ENCODE results near the gene PON3.

- TF ChIP-seq ZNF121 (tag by site-specific recombination; IDR thresholded peaks at IDR 0.05) (no peak), REST (tag by site-specific recombination; IDR thresholded peaks at IDR 0.05) (no peak), ZNF513 (tag by site-specific recombination; IDR thresholded peaks at IDR 0.05) (no peak), KLF8 (tag by site-specific recombination; IDR thresholded peaks at IDR 0.05) (no peak), BCL11A (tag by site-specific recombination; IDR thresholded peaks at IDR 0.05; ENCODE audit: low read depth) (no peak), KLF10 (tag by site-specific recombination; IDR thresholded peaks at IDR 0.05) (no peak), ZNF639 (tag by site-specific recombination; IDR thresholded peaks at IDR 0.05) (no peak), ELK4 (IDR thresholded peaks at IDR 0.05; ENCODE audit: borderline replicate concordance, low read depth, low read length) (no peak), MEIS1 (CRISPR knock-in tag; IDR thresholded peaks at IDR 0.05; ENCODE audit: borderline replicate concordance) (no peak), ZNF785 (tag by site-specific recombination; IDR thresholded peaks at IDR 0.05) (no peak)
- TF ChIP-seq, protein P1, sequence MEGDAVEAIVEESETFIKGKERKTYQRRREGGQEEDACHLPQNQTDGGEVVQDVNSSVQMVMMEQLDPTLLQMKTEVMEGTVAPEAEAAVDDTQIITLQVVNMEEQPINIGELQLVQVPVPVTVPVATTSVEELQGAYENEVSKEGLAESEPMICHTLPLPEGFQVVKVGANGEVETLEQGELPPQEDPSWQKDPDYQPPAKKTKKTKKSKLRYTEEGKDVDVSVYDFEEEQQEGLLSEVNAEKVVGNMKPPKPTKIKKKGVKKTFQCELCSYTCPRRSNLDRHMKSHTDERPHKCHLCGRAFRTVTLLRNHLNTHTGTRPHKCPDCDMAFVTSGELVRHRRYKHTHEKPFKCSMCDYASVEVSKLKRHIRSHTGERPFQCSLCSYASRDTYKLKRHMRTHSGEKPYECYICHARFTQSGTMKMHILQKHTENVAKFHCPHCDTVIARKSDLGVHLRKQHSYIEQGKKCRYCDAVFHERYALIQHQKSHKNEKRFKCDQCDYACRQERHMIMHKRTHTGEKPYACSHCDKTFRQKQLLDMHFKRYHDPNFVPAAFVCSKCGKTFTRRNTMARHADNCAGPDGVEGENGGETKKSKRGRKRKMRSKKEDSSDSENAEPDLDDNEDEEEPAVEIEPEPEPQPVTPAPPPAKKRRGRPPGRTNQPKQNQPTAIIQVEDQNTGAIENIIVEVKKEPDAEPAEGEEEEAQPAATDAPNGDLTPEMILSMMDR (tag by site-specific recombination; IDR thresholded peaks at IDR 0.05), result no peak
- TF ChIP-seq, protein P2, sequence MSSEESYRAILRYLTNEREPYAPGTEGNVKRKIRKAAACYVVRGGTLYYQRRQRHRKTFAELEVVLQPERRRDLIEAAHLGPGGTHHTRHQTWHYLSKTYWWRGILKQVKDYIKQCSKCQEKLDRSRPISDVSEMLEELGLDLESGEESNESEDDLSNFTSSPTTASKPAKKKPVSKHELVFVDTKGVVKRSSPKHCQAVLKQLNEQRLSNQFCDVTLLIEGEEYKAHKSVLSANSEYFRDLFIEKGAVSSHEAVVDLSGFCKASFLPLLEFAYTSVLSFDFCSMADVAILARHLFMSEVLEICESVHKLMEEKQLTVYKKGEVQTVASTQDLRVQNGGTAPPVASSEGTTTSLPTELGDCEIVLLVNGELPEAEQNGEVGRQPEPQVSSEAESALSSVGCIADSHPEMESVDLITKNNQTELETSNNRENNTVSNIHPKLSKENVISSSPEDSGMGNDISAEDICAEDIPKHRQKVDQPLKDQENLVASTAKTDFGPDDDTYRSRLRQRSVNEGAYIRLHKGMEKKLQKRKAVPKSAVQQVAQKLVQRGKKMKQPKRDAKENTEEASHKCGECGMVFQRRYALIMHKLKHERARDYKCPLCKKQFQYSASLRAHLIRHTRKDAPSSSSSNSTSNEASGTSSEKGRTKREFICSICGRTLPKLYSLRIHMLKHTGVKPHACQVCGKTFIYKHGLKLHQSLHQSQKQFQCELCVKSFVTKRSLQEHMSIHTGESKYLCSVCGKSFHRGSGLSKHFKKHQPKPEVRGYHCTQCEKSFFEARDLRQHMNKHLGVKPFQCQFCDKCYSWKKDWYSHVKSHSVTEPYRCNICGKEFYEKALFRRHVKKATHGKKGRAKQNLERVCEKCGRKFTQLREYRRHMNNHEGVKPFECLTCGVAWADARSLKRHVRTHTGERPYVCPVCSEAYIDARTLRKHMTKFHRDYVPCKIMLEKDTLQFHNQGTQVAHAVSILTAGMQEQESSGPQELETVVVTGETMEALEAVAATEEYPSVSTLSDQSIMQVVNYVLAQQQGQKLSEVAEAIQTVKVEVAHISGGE (tag by site-specific recombination; conservative IDR thresholded peaks at IDR 0.05; ENCODE audit: low read depth), result no peak
Measured at GRCh38 chr7:95312561-95312960, 83.6 kb downstream of the PON3 start.

Data from HEK293 (cell line).